ENCODE results near the gene MT1M.
"Not testable (repeated sequence)": the region's sequence is repeated elsewhere in the genome, so short reads cannot be mapped to it uniquely, and the experiment has no call there.

Gene MT1M

DNA sequence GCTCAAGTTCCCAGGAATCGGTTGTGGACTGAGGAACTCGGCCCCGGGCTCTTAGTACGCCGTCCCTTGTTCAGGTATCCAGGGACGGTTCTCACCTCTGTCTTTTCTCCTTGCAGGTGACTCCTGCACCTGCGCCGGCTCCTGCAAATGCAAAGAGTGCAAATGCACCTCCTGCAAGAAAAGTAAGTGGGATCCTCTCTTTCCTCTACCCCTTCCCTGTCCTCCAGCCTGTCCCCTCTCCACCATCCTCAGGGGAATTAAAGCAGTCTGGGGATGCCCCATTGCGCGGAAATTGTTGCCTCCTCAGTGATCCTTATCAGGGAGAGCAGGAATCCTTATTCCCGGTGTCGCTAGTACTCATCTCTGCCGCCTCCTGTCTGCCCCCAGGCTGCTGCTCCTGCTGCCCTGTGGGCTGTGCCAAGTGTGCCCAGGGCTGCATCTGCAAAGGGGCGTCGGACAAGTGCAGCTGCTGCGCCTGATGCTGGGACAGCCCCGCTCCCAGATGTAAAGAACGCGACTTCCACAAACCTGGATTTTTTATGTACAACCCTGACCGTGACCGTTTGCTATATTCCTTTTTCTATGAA lies 23.5 kb upstream of the MT1M start:
- DNase-seq (ENCODE audit: low read depth in 1 of 2, low spot score in 1 of 2): no peak

DNA sequence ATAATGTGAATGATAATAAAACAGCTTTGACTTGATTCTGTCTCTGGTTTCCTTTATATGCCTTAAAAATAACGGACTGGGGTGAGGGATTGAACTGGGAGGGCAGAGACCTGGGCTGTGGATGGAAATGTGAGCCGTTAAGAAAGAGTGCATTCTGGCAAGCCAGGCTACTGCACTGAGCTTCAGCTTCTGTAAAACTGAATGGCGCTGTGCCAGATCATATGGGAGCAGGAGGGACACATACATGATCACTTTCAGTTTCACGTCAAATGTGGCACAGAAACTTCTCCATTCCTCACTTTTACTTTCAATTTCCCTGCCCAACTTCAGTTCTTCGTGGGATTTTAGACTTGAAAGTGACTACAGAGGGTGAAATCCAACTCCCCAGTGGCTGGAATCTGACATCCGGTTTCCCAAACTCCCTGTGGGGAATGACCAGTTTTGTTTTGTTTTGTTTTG lies 23.0 kb upstream of the MT1M start:
- DNase-seq (ENCODE audit: low read depth in 1 of 2, low spot score in 1 of 2): peak; percentile 40

GRCh38 chr16:56610017-56610608 lies 22.3 kb upstream of the MT1M start:
- peak; percentile 17 to 52 for DNase-seq (ENCODE audit: low read depth in 1 of 2, low spot score in 1 of 2)

DNA sequence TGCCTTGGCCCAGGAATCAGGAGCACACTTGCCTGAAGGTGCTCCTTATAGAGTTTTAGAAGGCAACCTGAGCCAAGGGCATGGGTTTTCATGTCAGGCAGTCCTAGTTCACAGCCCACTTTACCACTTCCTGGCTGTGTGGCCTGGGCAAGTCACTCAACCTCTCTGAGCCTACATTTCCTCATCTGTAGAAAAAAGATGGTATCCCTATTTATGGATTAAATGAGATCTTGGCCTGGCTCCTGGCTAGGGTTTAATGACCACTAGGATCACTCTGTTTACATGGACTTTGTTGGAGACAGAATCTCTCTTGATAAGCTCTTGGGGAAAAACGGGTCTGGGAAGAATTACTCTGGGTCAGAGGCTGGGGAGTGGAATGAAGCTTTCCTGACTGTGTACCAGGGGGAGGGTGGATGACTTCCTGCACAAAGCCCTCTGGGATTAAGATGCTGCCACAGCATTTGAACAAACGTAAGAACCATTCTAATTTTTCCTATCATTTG lies 21.8 kb upstream of the MT1M start:
- no peak for DNase-seq (ENCODE audit: low read depth in 1 of 2, low spot score in 1 of 2)

GRCh38 chr16:56611281-56611833 lies 21.1 kb upstream of the MT1M start:
- no peak for DNase-seq (ENCODE audit: low read depth in 1 of 2, low spot score in 1 of 2)

- DNase-seq (ENCODE audit: low read depth in 1 of 2, low spot score in 1 of 2): no peak
These were observed 18.8 kb upstream of the MT1M start for GRCh38 chr16:56613706-56614105.

DNA sequence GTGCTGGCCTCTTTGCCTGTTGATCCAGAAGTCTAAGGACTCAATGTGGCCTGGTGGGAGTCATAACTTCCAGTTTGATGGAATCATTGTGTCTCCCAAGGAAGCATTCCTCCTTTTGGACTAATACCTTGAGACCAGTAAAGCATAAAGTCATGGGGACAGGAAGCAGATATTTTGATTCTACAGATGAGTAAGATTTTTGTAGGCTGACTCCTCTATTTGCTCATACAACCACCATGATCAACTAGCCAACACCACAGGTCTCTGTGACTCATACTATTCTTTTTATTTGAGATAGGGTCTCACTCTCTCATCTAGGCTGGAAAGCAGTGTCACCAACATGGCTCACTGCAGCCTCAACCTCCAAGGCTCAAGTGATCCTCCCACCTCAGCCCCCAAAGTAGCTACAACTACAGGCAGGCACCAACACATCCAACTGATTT lies 17.9 kb upstream of the MT1M start:
- no peak for DNase-seq (ENCODE audit: low read depth in 1 of 2, low spot score in 1 of 2)

DNA sequence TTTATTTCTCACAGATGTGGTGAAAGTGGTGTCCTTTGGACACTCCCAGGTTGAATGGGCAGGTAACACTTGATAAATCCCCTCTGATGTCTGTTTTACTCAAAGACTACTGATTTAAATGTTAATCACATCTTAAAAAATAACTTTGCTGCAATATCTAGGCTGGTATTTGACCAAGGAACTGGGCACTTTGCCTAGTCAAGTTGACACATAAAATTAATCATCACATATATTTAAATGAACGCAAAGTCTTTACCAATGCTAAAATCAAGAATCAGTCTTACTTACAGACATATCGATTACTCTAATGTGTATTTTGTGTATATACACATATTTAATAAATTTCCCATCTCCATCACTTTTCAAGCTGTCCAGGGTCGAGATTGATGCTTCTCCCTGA lies 17.1 kb upstream of the MT1M start:
- no peak for DNase-seq (ENCODE audit: low read depth in 1 of 2, low spot score in 1 of 2)

- DNase-seq (ENCODE audit: low read depth in 1 of 2, low spot score in 1 of 2): no peak
These were observed 15.7 kb upstream of the MT1M start for GRCh38 chr16:56616608-56617211.

DNA sequence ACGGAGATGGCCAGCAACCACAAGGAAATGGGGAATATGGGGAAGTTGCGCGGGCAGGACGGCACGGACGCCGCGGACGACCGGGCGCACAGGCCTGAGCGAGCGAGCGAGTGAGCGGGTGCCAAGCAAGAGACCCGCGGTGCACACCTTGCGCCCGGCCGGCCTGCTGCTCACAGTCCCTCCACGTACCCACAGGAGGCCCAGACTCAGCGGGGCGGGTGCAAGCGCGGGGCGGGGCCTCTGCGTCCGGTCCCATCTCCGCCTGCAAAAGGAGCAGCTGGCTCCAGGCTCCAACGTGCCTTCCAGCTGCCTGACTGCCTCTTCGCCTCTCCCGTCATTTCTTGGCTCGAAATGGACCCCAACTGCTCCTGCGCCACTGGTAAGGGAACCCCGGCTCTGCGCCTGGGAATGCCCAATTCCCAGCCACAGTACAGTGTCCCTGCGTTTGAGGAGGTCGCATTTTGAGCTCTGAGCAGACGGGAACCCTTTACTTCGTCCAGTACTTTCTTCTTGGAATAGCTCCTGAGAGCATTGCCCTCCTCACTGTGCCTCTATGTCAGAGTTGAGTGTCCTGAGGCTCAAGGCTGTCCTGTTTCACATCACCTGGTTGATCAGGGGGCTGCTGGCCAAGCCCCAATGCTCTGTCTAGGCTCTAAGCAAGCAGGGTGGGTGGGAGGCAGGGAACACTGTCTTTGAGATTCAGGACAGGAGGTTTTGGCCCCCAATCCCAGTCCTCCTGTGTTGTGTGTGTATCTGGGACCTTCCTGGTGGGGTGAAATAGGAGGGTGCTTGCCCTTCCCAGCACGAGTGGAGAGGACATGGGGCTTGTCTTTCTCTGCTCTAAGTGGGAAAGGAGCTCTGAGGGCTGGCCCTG lies 15.0 kb upstream of the MT1M start:
- DNase-seq (ENCODE audit: low read depth in 1 of 2, low spot score in 1 of 2): peak in 1 of 2 donors; percentile 53

DNA sequence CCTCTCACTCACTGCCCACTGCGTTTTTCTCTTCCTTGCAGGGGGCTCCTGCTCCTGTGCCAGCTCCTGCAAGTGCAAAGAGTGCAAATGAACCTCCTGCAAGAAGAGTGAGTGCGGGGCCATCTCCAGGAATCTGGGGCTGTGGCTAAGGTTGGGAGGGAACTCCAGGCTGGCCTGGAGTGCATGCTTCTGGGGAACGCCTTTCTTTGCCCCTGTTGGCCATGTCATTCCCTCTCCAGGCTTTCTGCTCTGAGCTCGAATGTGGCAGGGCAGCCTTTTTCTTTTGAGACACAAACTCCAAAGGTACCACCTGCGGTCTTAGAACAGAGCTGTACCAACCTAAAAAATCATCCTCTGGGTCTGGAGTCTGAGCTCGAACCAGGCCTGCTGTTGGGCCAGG lies 14.3 kb upstream of the MT1M start:
- no peak for DNase-seq (ENCODE audit: low read depth in 1 of 2, low spot score in 1 of 2)

DNA sequence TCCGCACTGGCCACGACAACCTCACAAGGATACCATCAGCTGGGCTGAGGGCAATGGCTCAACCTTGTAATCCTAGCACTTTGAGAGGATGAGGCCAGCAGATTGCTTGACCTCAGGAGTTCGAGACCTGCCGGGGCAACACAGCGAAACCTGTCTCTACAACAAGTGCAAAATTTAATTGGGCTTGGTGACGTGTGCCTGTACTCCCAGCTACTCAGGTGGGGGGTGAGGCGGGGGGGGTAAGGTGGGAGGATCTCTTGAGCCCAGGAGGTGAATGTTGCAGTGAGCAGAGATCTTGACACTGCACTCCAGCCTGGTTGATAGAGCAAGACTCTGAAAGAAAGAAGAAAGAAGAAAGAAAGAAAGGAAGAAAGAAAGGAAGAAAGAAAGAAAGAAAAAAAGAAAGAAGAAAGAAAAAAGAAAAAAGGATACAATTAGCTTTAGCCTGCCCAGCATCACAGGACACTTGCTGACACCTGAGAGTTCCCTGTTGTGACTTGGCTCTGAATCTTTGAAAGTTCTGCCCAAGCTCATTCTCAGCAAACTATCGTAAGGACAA lies 12.0 kb upstream of the MT1M start:
- no peak for DNase-seq (ENCODE audit: low read depth in 1 of 2, low spot score in 1 of 2)

DNA sequence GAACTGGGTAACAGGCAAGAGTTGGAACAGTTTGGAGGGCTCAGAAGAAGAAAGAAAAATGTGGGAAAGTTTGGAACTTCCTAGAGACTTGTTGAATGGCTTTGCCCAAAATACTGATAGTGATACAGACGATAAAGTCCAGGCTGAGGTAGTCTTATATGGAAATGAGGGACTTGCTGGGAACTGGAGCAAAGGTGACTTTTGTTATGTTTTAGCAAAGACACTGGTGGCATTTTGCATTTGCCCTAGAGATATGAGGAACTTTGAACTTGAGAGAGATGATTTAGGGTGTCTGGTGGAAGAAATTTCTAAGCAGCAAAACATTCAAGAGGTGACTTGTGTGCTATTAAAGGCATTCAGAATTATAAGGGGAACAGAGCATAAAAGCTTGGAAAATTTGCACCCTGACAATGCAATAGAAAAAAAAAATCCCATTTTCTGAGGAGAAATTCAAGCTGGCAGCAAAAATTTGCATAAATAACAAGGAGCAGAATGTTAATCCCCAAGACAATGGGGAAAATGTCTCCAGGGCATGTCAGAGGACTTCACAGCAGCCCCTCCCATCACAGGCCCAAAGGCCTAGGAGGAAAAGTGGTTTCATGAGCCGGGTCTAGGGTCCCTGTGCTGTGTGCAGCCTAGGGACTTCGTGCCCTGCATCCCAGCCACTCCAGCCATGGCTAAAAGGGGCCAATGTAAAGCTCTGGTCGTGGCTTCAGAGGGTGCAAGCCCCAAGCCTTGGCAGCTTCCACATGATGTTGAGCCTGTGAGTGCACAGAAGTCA lies 10.6 kb upstream of the MT1M start:
- DNase-seq (ENCODE audit: low read depth in 1 of 2, low spot score in 1 of 2): not testable (repeated sequence)

DNA sequence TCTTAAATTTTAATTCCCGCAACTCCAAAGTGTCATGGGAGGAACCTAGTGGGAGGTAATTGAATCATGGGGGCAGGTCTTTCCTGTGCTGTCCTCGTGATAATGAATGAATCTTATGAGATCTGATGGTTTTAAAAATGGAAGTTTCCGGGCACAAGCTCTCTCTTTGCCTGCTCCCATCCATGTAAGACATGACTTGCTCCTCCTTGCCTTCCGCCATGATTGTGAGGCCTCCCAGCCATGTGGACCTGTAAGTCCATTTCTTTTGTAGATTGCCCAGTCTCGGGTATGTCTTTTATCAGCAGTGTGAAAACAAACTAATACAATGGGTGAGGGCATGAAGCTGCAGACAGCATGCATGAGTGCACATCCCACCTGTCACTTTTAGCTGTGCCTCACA lies 9.3 kb upstream of the MT1M start:
- not testable (repeated sequence) for DNase-seq (ENCODE audit: low read depth in 1 of 2, low spot score in 1 of 2)

- no peak for DNase-seq (ENCODE audit: low read depth in 1 of 2, low spot score in 1 of 2)
These were observed 8.8 kb upstream of the MT1M start for GRCh38 chr16:56623637-56624036.

DNA sequence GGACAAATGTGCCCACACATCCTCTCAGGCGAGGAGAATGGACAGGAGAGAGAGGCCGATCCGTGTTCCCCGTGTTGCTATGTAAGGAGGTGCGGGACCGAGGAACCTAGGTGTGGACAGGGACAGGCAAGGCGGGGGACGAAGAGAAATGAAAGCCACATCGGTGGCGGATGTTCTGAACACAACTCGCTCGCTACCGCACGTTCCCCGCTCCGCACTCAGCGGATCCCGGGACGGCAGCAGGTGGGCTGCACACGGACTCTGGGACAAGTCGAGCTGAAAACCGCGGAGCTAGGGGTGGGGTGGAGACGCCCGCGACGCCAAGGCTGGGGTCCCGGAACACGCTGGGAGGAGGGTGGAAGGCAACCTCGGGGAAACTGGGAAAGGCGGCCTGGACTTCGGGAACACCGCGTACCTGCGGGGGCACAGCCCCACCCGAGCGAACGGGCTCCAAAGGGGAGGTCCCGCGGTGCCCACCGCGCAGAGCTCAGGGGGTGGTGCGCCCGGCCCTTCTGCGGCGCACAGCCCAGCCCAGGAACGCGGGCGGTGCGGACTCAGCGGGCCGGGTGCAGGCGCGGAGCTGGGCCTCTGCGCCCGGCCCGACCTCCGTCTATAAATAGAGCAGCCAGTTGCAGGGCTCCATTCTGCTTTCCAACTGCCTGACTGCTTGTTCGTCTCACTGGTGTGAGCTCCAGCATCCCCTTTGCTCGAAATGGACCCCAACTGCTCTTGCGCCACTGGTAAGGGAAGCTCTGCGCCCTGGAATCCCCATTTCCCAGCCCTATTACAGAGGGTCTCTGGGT lies 7.1 kb upstream of the MT1M start, which contains the start of gene MT1E:
Gene MT1E (plus strand): TSS at position 642 of the 803 bp plus-strand sequence. CDS start 71 bp downstream, at position 713.
- DNase-seq (ENCODE audit: low read depth in 1 of 2, low spot score in 1 of 2): peak in 1 of 2 donors; percentile 65

GRCh38 chr16:56625943-56626654 lies 6.4 kb upstream of the MT1M start:
- DNase-seq (ENCODE audit: low read depth in 1 of 2, low spot score in 1 of 2): no peak

DNA sequence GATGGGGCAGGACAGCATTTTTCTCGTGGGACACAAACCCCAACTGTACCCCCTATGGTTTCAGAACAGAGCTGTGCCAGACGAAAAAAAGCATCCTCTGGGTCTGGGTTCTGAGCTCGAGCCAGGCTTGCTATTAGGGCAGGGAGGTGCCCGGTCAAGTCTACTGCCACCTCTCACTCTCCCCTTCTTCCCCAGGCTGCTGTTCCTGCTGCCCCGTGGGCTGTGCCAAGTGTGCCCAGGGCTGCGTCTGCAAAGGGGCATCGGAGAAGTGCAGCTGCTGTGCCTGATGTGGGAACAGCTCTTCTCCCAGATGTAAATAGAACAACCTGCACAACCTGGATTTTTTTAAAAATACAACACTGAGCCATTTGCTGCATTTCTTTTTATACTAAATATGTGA lies 5.8 kb upstream of the MT1M start:
- no peak for DNase-seq (ENCODE audit: low read depth in 1 of 2, low spot score in 1 of 2)

All from stimulated activated CD4-positive, alpha-beta T cell treated with anti-CD3 and anti-CD28 coated beads, Interleukin-15, amount 100 ng/mL, for 1 hour (primary cell).